ENCODE measurements around the gene SLCO3A1.

SLCO3A1 gene

GRCh38 chr15:91913560-91913959, 60.1 kb downstream of the SLCO3A1 start:
- DNase-seq (ENCODE audit: low read depth), result no peak
- no peak for TF ChIP-seq CTCF (conservative IDR thresholded peaks at IDR 0.05; ENCODE audit: low read depth, low read length)
- H3K4me3 ChIP-seq (ENCODE audit: low read length), result no peak overlapping the region

GRCh38 chr15:91915576-91915975, 62.1 kb downstream of the SLCO3A1 start:
- TF ChIP-seq CTCF (conservative IDR thresholded peaks at IDR 0.05; ENCODE audit: low read depth, low read length), result no peak
- no peak overlapping the region for H3K4me3 ChIP-seq (ENCODE audit: low read length)
- no peak for DNase-seq (ENCODE audit: low read depth)

- no peak for DNase-seq (ENCODE audit: low read depth)
- TF ChIP-seq CTCF (conservative IDR thresholded peaks at IDR 0.05; ENCODE audit: low read depth, low read length), result no peak
- H3K4me3 ChIP-seq (ENCODE audit: low read length), result no peak overlapping the region
These were observed 62.5 kb downstream of the SLCO3A1 start for GRCh38 chr15:91916051-91916450.

- no peak for DNase-seq (ENCODE audit: low read depth)
- no peak for TF ChIP-seq CTCF (conservative IDR thresholded peaks at IDR 0.05; ENCODE audit: low read depth, low read length)
These were observed 64.3 kb downstream of the SLCO3A1 start for GRCh38 chr15:91917686-91918360.

GRCh38 chr15:91919014-91919534, 65.6 kb downstream of the SLCO3A1 start:
- DNase-seq (ENCODE audit: low read depth), result no peak
- no peak overlapping the region for H3K4me3 ChIP-seq (ENCODE audit: low read length)
- TF ChIP-seq CTCF (conservative IDR thresholded peaks at IDR 0.05; ENCODE audit: low read depth, low read length), result no peak

More at GRCh38 chr15:91917686-91918360, 64.3 kb downstream of the SLCO3A1 start:
- H3K4me3 ChIP-seq (ENCODE audit: low read length), result no peak overlapping the region

GRCh38 chr15:91921188-91921842, 67.8 kb downstream of the SLCO3A1 start:
- TF ChIP-seq CTCF (conservative IDR thresholded peaks at IDR 0.05; ENCODE audit: low read depth, low read length), result no peak
- DNase-seq (ENCODE audit: low read depth), result no peak

GRCh38 chr15:91921843-91922198, 68.3 kb downstream of the SLCO3A1 start:
- H3K4me3 ChIP-seq (ENCODE audit: low read length), result no peak overlapping the region
- DNase-seq (ENCODE audit: low read depth), result no peak
- no peak for TF ChIP-seq CTCF (conservative IDR thresholded peaks at IDR 0.05; ENCODE audit: low read depth, low read length)

More at GRCh38 chr15:91921188-91921842, 67.8 kb downstream of the SLCO3A1 start:
- H3K4me3 ChIP-seq (ENCODE audit: low read length), result no peak overlapping the region

All from retinal pigment epithelial cell (primary cell).